ENCODE data around the gene DSC2.
"Not testable (repeated sequence)": the region's sequence is repeated elsewhere in the genome, so short reads cannot be mapped to it uniquely, and the experiment has no call there.

DSC2 gene

GRCh38 chr18:31102025-31102684 lies at the start of gene DSC2:
Gene DSC2 (minus strand): TSS chr18:31102421. CDS start chr18:31101971, 450 bp downstream.
- DNase-seq, result no peak

- no peak for DNase-seq
Measured at GRCh38 chr18:31149351-31149750, 47.1 kb upstream of the DSC2 start.

- no peak for DNase-seq
Measured at GRCh38 chr18:31148600-31148999, 46.4 kb upstream of the DSC2 start.

GRCh38 chr18:31146809-31147208 lies 44.6 kb upstream of the DSC2 start:
- DNase-seq, result no peak

- DNase-seq, result no peak
Measured at GRCh38 chr18:31143025-31143424, 40.8 kb upstream of the DSC2 start.

DNA sequence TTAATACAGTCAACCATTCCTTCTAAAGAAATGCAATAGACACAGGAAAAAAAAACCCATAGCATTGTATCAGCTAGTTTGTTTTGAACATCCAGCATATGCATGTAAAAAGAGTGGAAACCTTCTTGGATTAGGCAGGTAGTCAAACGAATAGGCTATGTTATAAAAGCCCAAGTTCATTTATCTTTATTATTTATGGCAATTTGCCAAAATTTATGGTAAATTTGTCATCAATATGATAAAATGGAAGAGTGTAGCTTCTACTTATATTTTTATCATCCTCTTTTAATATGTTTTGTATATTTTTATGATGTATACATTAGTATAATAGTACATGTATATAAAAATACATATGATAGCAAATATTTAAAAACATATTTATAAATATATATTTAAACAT lies 36.5 kb upstream of the DSC2 start:
- DNase-seq, result no peak

GRCh38 chr18:31134988-31135529 lies 32.8 kb upstream of the DSC2 start:
- DNase-seq, result no peak

- no peak for DNase-seq
Measured at GRCh38 chr18:31129398-31130115, 27.3 kb upstream of the DSC2 start.

- DNase-seq, result no peak
Measured at GRCh38 chr18:31125878-31126277, 23.7 kb upstream of the DSC2 start.

DNA sequence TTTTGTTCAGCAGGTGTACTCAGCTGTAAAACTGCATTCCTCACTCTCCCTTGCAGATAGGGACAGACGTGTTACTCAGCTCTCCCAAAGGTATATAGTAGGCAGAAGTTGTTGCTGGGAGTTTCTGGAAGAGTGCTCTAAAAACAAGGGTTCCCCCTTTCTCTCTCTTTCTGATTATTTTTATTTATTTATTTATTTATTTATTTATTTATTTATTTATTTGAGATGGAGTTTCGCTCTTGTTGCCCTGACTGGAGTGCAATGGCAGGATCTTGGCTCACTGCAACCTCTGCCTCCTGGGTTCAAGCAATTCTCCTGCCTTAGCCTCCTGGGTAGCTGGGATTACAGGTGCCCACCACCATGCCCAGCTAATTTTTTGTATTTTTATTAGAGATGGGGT lies 20.9 kb upstream of the DSC2 start:
- not testable (repeated sequence) for DNase-seq

GRCh38 chr18:31120594-31120993 lies 18.4 kb upstream of the DSC2 start:
- DNase-seq, result no peak

GRCh38 chr18:31116853-31117595 lies 14.8 kb upstream of the DSC2 start:
- DNase-seq, result no peak

- DNase-seq, result no peak
Measured at GRCh38 chr18:31112804-31113203, 10.6 kb upstream of the DSC2 start.

DNA sequence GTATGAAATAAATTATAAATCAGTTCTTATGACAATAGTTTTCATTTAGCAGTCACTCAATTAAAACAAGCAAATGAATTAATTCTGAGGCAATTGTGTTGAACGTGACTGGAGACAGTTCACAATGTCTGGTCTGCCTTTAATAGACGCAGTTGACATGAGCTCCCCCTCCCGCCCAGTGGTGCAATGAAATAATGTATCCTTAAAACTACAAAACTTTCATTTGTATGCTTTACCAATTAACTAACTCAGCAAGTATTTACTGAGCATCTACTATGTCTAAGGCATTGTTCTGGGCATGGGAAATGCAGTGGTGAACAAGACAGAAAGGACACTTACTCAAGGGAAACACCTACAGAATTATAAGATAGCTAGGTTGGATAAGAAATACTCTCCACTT lies 3.5 kb upstream of the DSC2 start:
- no peak for DNase-seq

GRCh38 chr18:31104444-31104843 lies 2.2 kb upstream of the DSC2 start:
- DNase-seq, result no peak

GRCh38 chr18:31103423-31103822 lies 1.2 kb upstream of the DSC2 start:
- no peak for DNase-seq

DNA sequence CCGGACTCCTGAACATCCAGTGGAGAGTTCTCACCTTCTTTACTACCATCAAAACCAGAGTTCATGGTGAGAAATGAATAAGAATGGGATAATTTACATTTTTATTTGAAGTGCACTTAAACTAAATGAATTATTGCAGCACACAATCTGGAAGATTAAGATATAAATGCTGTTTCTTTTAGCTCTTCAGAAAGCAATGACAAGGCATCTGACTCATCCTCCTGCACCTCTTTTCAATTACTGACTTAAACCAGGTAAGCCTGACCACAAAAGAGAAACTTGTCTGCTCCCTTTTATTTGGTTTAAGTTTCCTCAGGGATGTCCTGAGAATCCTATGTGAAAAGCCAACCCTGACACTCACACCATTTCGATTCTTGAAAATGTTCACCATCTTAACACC lies 720 bp upstream of the DSC2 start:
- DNase-seq, result no peak

GRCh38 chr18:31101183-31102024 lies 817 bp downstream of the DSC2 start:
- no peak for DNase-seq

GRCh38 chr18:31100436-31101182 lies 1.6 kb downstream of the DSC2 start:
- DNase-seq, result no peak

DNA sequence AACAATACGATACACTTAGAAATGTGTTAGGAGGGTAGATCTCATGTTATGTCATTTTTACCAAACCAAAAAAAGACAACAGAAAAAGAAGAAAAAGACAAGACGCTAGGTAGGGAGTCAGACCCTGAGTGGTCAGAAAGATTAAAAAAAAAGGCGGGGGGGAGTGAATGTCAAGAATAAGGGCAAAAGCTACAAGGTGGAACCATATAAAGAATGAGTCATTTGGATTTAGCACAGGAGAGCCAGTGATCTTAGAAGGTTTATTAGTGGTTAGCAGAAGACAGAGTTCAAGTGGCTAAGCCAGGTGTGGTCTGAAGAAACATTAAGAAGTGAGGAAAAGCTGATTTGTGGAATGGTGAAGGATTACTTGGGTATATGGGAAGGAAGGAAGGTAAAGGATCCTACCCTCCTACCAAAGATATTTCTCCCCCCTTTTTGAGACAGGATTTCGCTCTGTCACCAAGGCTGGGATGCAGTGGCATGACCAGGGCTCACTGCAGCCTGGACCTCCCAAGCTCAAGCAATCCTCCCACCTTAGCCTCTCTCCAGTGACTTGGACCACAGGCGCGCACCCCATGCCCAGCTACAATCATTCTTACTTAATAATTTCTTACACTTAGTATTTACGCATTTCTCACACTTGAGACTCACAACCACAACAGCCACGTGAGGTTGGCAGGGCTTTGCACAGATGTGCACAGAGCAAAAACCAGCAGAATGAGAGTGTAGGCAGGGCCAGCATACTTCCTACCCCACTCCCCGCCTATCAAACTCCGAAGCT lies 2.6 kb downstream of the DSC2 start:
- DNase-seq, result no peak

- no peak for DNase-seq
Measured at GRCh38 chr18:31098878-31099277, 3.3 kb downstream of the DSC2 start.

Measured in activated CD4-positive, alpha-beta T cell treated with anti-CD3 and anti-CD28 coated beads for 4 hours (primary cell).